NCI-H226 (cell line): ENCODE results near the gene YIPF3.
"Not testable (repeated sequence)": the region's sequence is repeated elsewhere in the genome, so short reads cannot be mapped to it uniquely, and the experiment has no call there.

Source experiments
- DNase-seq: peaks from one replicate; pipeline ENCODE4 v3.0.0-alpha.2; 2015

The YIPF3 gene

GRCh38 chr6:43516697-43517504 is at the start of gene YIPF3, which contains the start of gene POLR1C:
Gene YIPF3, minus strand, starts transcription at chr6:43516926. Its CDS starts 119 bp downstream, at chr6:43516807.
Gene POLR1C, plus strand, starts transcription at chr6:43517089. Its CDS starts 21 bp downstream, at chr6:43517110.
- peak; percentile 92 for DNase-seq

- no peak for DNase-seq
Observed at GRCh38 chr6:43559328-43559727, 42.6 kb upstream of the YIPF3 start.

DNA sequence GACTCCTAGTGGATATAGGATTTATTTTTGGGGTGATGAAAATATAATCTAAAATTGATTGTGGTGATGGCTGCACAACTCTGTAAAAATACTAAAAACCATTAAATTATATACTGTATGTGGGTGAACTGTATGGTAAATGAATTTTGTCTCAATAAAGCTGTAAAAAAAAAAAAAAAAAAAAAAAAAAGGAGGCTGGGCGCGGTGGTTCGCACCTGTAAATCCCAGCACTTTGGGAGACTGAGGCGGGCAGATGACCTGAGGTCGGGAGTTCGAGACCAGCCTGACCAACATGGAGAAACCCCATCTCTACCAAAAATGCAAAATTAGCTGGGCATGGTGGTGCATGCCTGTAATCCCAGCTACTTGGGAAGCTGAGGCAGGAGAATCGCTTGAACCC is 40.9 kb upstream of the YIPF3 start:
- DNase-seq = not testable (repeated sequence)

- no peak for DNase-seq
Observed at GRCh38 chr6:43547222-43547621, 30.5 kb upstream of the YIPF3 start.

GRCh38 chr6:43544461-43544860 is 27.7 kb upstream of the YIPF3 start:
- DNase-seq = no peak

- no peak for DNase-seq
Observed at GRCh38 chr6:43541774-43542471, 25.2 kb upstream of the YIPF3 start.

DNA sequence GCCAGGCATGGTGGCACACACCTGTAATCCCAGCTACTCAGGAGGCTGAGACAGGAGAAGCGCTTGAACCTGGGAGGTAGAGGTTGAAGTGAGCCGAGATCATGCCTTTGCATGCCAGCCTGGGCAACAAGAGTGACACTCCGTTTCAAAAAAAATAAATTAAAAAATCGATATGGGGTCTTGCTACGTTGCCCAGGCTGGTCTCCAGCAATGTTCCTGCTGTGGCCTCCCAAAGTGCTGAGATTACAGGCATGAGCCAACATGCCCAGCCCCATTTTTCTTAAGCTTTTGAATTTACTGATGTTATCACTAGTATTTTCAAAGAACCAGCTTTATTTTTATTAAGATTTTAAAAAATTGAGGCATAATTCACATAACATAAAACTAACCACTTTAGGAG is 23.8 kb upstream of the YIPF3 start:
- no peak for DNase-seq

DNA sequence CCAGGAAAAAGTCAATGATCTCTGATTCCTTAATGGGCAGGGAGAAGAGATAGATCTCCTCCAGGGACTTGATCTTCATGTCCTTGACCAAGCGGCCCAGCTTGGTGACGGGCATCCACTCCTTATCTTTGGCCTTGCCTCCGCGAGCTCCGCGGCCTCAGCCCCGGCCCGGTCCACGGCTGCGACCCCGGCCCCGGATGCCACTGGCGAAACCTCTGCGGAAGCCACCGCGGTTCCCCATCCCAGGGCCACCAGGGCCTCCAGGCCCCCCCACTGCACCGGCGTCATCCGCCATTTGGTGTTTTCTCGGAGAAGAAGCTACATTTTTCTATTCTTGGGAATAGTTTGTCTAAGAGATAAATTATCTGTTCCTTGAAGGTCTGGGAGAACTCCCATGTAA is 22.7 kb upstream of the YIPF3 start:
- not testable (repeated sequence) for DNase-seq

- DNase-seq = not testable (repeated sequence)
Observed at GRCh38 chr6:43538986-43539385, 22.3 kb upstream of the YIPF3 start.

GRCh38 chr6:43532201-43532600 is 15.5 kb upstream of the YIPF3 start:
- DNase-seq = no peak

GRCh38 chr6:43524483-43524961 is 7.8 kb upstream of the YIPF3 start:
- no peak for DNase-seq

DNA sequence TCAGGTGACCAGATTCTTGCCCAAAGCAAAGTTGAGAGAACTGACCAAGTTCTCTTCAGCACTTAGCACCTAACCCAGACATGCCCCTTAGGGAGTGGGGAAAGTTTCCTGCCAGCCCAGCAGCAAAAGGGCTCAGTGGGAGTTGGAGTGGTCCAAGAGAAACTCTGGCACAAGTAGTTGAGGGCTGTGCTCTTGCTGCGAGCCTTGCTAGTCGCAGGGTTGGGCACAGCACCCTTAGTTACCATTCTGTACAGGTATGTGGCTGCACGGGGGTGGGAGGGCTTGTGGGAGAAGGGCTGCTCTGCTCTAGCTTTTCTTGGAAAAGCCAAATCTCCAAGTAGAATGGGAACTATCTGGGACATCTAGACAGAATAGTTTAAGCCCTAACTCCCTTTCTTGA is 6.6 kb upstream of the YIPF3 start:
- no peak for DNase-seq

DNA sequence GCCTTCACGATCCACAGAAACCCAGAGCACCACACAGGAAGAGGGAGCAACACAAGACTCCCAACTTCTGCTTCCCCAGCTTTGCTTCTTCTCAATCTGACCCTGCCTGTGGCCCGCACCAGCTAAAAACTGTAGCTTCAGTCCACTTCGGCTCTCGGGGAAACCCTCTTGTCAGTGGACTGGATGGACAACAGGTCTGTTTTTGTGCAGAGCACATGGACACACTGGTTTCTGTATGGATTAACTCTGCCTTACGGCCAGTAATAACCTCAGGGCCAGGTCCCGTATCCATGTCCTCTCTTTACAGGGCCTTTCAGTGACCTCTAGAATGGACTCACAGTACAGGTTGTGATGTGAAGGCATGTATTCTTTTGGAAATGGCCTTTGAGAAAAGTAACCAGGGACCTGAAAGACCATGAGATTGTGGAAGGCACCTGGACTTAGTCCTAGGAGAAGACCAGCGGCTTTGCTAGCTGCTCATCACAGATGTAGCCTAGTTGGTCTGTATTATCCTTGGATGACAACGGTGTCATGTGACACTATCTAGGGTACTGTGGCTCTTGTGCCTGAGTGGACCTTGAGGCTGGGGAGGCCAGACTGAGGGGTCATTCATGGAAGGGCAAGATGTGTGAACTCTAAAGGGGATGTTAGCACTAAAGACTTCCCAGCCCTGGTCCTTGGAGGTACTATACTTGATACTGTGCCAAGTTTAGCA is 6.0 kb upstream of the YIPF3 start:
- no peak for DNase-seq

GRCh38 chr6:43521836-43522235 is 5.1 kb upstream of the YIPF3 start:
- no peak for DNase-seq

DNA sequence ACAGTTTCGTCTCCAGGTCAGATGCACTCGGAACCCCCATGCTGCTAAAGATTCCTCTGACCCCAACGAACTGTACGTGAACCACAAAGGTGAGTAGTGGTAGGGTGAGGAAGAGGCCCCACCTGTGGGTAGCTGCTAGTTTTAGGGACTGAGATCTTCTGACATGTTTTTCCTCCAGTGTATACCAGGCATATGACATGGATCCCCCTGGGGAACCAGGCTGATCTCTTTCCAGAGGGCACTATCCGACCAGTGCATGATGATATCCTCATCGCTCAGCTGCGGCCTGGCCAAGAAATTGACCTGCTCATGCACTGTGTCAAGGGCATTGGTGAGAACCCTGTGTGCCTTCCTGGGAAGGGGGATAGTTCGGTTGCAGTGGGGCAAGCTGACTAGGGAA is 3.4 kb upstream of the YIPF3 start:
- DNase-seq = no peak

GRCh38 chr6:43517505-43518357 is 1.0 kb upstream of the YIPF3 start:
- no peak for DNase-seq

DNA sequence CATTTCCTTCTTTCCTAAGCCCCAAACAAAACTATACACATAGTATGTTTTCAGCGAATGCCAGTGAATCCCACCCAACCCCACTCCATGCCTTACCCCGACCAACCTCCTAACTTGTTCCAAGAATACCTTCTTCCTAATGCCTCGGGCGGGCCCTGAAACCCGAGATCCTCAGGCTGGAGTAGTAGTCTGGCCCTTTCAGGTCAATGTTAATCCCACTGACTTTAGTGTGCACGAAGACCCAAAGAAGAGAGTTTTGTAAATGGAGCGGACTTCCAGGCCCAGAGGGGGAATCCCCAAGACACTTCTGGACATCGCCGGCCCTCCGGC is 394 bp downstream of the YIPF3 start:
- no peak for DNase-seq

- no peak for DNase-seq
Observed at GRCh38 chr6:43515808-43516207, 918 bp downstream of the YIPF3 start.

DNA sequence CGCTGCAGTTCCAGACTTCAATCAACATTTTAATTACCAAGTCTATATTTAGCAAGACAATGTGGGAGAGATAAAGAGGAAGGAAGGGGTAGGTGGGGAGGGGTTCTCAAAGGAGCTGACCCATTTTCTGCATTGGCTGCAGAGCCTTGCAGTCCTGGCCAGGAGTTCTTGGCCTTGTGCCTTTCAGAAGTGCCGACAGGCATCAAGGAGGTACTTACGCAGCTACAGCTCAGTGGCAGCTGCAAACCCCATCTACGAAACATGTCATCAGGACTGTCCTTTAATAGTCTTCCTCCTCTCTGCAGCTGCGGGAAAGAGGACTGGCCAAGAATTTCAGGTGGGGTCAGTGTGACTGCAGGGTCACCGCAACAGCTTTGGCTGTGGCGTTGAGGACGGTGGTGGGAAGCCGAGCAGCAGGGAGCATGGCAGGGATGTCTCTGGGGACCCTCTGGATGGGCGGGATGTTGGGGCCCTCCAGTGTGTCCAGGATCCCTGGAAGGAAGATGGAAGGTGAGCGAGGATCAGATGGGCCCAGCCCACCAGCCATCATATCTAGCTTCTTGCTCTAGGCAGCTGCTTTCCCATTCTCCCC is 4.8 kb downstream of the YIPF3 start:
- no peak for DNase-seq

GRCh38 chr6:43510827-43511163 is 5.9 kb downstream of the YIPF3 start:
- no peak for DNase-seq

DNA sequence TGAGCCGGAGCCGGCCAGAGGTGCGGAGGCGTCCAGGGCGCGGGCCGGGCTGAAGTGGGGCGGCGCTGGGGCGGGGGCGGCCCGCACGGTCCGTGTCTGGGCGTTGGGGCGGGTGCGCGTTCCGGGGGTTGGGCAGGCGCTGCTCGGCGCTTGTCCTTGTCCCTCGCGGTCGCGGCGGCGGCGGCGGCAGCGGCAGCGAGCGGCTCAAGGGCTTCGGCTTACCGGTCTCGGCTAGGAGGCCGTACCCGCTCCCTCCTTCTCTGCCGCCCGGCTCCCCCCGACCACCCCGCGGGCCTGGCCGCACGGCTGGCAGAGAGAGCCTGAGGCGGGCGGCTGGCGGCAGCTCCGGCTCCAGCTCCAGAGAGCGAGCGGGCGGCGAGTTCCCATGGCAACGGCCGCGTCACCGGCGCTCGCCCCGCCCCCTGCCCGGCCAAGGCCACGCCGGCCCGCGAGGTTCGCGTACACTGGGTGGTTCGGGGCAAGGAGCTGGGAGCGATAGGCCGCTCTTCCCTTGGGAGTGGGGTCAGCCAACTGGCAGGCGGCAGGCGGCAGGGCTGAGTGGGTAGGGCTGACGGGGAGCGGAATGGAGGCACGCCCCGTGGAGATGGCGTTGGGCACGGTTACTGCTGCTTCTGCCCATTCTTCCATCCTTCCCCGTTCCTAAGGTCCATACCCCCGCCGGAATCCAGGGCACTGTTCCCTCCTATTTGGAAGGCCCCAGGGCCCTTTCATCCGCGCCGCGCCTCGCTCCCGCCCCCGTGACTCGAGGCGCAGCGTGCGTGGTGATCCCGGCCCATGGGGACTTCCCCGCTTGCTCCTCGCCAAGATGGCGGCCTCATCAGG is 6.5 kb downstream of the YIPF3 start, which contains the start of gene LRRC73:
Gene LRRC73, minus strand, starts transcription at position 363 of the 843 bp plus-strand sequence. CDS start 561 bp downstream, outside the sequence.
- DNase-seq = peak; percentile 79
